ENCODE data around the gene NOL12.

The NOL12 gene

DNA sequence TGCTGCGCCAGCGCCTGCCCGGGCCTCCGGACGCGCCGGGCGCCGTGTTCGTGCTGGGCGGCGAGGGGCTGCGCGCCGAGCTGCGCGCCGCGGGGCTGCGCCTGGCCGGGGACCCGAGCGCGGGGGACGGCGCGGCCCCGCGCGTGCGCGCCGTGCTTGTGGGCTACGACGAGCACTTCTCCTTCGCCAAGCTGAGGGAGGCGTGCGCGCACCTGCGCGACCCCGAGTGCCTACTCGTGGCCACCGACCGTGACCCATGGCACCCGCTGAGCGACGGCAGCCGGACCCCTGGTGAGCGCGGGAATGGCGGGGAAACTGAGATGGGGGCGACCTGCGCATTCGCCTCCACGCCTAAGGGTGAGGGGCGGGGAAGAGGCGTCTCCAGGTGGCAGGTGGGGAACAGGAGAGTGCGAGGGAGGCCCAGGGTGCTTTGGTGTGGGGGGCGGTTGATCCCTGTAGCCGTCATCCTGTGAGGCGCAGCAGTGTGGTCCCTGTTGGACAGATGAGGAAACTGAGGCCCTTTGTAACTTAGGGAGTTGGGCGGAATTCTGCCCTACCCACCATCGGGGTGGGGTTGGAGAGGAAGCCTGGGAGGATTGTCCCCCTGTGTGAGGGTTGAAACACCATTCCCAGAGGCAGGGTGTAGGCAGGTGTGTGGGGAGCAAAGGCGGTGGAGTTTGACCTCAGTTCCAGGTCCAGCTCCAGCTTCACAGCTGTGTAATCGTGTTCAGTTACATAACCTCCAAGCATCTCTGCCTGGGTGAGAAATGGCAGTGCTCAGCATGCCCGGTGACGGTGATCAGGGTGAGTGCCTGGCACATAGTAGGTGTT, 26.9 kb upstream of the NOL12 start:
- DNase-seq (ENCODE audit: low read depth in 2 of 2, low spot score in 1 of 2) = peak in 1 of 2 donors; percentile 18

DNA sequence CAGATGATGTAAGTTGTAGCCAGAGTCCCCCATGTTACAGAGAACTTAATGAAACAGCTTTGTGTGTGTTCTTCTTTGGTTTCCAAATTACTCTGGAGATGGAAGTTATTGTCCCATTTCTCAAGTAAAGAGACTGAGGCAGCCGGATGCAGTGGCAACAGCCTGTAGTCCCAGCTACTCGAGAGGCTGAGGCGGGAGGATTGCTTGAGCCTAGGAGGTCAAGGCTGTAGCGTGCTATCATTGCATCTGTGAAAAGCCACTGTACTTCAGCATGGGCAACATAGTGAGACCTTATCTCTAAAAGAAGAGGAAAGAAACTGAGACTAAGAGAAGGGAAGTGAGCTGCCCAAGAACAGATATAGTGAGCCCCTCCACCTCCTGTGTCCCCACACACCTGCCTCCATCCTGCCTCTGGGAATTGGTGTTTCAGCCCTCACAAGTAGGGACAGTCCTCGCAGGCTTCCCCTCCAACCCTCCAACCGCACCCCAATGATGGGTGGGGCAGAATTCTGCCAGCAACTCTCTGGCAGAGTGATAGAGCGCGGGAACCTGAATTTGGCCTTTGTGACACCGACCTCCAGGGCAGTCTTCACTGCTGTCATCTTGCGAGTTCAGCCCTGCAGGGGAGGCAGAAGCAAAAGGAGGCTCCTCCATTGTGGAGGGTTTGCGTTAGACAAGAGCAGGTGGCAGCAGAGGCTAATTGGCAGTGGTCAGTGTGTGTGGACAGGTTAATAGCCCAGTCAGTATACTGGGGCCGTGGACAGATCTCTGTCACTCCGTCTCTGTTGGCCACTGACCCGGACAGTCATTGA, 26.0 kb upstream of the NOL12 start:
- DNase-seq (ENCODE audit: low read depth in 2 of 2, low spot score in 1 of 2) = no peak

DNA sequence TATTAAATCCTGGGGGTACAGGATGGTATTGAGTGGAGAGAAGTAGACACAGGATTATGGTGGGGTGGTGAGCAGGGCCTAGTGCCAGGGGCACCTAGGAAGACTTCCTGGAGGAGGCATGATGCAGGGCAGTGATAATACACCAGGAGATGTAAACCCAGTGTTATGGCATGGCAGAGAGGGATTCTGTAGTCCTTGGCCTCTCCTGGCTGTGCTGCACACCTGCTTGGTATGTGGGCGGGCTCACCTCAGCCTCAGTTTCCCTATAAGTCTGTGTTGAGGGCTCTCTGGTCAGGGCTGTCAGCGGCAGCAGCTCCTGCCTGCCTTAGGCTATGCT, 25.5 kb upstream of the NOL12 start:
- no peak for DNase-seq (ENCODE audit: low read depth in 2 of 2, low spot score in 1 of 2)

DNA sequence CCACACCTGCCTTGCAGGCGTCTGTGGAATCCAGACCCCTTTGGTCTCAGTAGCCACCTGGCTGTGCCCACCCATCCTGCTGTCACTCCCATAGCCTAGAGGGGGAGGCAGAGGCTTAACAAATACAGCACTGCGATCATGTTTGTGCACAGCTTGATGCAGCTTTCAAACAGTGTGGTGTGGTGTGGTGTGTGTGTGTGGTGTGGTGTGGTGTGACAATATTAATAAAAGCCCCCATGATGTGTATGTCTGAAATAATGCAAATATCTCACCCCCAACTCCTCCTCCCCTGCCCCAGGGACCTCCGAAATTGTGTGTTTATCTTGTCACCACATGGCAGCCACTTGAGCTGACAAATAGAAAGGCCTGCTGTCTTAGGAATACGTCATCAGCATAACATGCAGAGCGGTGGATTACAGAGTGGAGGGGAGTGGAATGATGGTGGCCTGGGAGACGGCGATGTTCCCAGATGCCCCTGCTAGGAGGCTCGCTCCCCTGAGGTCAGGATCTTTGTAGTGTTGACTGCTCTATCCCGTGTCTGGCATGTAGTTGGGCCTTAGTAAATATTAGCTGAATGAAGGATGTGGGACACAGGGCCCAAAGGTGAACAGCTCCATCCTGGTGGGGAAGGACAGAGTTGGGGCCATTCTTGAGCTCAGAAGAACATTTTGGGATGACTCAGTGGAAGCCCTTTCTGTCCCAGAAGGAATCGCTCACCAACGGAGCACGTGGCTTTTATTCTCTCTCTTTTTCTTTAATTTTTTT, 24.8 kb upstream of the NOL12 start:
- DNase-seq (ENCODE audit: low read depth in 2 of 2, low spot score in 1 of 2) = no peak

DNA sequence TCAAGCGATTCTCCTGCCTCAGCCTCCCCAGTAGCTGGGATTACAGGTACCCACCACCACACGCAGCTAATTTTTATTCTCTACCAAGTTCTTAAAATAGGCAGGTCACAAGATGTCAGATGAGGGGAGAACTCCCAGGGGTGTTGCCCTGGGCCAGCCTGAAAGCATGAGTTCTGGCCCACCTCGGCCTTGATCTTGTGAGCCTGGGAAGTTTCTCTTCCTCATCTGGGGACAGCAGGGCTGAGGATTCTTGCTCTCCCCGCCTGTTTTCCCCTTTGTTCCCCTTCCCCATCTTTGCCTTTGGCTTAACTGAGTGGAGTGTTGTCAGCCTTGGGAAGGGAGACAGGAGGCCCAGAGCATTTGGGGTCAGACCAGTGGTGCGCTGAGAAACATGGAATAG, 24.1 kb upstream of the NOL12 start:
- DNase-seq (ENCODE audit: low read depth in 2 of 2, low spot score in 1 of 2) = no peak

DNA sequence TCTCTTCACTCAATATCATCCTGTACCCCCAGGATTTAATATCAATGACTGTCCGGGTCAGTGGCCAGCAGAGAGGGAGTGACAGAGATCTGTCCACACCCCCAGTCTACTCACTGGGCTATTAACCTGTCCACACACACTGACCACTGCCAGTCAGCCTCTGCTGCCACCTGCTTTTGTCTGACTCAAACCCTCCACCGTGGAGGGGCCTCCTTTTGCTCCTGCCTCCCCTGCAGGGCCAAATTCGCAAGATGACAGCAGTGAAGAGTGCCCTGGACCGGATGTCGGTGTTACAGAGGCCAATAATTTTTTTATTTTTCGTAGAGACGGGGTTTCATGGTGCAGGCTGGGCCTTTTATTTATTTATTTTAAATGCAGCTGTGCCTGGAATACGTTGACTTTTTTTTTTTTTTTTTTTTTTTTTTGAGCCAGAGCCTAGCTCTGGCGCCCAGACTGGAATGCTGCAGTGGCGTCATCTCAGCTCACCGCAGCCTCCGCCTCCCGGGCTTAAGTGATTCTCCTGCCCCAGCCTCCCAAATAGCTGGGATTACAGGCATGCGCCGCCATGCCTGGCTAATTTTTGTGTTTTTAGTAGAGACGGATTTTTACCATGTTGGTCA, 22.5 kb upstream of the NOL12 start:
- no peak for DNase-seq (ENCODE audit: low read depth in 2 of 2, low spot score in 1 of 2)

DNA sequence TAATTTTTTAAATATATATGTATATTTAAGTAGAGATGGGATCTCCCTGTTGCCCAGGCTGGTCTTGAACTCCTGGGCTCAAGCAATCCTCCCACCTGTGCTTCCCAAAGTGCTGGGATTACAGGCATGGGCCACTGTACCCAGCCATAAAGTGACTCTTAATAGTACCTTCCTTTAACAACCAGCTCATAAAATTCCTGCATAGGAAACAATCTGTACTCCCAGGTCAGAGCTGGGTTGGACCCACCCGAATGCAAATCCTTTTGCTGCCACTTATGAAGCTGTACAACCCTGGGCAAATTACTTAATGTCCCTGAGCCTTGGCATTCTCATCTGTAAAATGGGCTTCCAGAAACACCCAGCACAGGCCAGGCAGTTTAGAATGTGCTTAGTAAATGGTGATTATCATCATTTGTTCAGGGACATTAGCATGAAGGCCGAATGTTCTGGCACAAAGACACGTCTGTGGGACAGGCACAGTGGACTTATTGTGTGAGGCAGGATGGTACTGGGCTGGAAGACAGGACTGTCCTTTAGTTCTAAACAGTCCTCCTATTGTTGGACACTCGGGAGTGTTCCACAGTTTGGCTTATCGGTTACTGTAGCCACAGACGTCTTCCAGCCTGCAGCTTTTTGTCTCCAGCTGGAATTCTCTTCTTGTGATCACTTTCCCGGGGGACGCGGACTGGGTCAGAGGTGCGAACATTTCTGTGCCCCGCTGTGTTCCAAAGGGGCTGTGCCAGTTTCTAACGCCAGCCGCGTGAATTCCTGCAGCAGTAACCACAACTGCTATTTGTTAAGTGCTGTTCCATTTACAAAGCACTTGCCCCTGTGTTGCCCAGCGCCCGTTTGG, 21.7 kb upstream of the NOL12 start:
- DNase-seq (ENCODE audit: low read depth in 2 of 2, low spot score in 1 of 2) = no peak

DNA sequence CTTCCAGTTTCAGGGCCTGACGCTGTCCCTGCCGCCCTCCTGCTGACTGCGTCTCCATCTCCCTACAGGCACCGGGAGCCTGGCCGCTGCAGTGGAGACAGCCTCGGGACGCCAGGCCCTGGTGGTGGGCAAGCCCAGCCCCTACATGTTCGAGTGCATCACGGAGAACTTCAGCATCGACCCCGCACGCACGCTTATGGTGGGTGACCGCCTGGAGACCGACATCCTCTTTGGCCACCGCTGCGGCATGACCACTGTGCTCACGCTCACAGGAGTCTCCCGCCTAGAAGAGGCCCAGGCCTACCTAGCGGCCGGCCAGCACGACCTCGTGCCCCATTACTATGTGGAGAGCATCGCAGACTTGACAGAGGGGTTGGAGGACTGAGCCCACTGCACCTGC, 20.7 kb upstream of the NOL12 start:
- DNase-seq (ENCODE audit: low read depth in 2 of 2, low spot score in 1 of 2) = no peak

DNA sequence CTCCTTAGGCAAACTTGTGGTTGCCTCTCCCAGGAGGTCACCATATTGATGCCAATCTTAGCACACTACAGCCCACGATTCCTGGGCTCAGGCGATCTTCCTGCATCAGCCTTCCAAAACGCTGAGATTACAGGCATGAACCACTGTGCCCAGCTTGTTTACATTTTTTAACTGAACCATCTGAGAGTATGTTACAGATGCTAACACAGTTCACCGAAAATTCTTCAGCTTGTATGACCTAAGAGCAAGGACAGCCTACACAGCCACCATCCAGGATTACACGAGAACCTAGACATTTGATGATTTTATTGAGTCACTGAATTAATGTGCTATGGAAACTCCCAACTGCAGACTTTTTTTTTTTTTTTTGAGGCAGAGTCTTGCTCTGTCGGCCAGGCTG, 16.6 kb upstream of the NOL12 start:
- no peak for DNase-seq (ENCODE audit: low read depth in 2 of 2, low spot score in 1 of 2)

DNA sequence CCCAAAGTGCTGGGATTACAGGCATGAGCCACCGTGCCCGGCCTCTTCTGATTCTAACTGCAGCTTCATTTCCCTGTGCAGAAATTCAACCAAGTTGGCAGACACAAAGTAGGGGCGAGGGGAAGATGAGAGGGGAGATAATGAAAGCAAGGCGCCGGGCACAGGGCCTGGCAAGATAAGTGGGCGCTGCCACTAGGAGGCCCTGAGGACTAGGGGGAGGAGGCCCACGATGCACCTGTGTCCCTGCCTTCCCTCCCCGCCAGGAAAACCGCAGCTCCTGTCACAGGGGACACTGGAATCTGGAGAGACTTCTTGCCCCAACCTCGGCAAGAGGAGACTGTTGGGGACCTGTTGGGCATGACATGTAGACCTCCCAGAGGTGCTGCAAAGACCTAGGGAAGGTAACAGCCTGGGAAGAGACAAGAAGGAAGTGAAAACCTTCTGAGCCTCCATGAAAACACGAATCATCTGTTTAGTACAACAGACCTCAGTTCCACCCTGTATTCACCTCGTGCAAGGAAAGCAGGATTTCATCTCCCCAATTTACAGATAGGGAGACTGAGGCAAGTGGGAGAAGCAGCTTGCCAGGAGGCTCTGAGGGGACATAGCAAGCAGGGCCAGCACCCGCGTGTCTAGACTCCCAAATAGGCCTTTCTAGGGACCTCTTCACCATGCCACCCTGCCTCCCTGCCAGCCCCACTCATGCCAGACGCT, 13.8 kb upstream of the NOL12 start:
- DNase-seq (ENCODE audit: low read depth in 2 of 2, low spot score in 1 of 2) = no peak

DNA sequence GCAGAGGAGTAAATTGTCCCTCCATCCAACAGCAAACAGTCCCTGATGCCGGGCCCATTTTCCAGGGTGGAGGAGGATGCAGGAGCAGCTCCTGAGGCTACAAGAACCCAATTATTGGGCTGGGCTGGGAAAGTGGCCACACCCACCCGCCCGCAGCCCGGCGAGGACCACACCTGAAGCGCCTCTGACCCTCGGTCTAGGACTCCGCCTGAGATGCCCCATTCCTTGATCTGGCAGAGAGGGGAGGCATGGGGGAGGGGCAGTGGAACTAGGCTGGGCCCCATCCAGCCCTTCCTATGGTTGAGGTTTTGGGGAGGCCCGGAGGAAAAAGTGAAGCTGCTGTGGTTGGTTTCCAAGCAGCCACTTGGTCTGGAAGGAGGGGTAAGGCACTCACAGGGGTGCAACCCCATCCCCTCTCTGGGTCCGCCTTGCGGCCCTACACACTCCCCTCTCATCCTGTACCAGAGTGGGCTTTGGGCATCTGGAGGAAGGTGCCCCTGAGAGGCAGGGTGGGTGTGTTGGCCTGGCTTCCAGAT, 13.2 kb upstream of the NOL12 start:
- DNase-seq (ENCODE audit: low read depth in 2 of 2, low spot score in 1 of 2) = no peak

DNA sequence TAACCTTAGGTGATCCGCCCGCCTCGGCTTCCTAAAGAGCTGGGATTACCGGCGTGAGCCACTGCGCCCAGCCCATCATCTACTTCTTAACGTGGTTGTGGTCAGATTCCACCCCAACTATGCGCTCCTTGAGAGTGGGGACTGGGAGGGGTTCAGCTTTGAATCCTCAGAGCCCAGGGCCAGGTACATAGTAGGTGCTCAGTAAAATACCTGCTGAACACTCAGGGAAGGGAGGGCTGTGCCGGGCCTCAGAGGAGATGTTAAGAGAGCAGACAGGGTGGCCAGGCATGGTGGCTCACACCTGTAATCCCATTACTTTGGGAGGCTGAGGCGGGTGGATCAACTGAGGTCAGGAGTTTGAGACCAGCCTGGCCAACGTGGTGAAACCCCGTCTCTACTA, 11.9 kb upstream of the NOL12 start:
- DNase-seq (ENCODE audit: low read depth in 2 of 2, low spot score in 1 of 2) = no peak

DNA sequence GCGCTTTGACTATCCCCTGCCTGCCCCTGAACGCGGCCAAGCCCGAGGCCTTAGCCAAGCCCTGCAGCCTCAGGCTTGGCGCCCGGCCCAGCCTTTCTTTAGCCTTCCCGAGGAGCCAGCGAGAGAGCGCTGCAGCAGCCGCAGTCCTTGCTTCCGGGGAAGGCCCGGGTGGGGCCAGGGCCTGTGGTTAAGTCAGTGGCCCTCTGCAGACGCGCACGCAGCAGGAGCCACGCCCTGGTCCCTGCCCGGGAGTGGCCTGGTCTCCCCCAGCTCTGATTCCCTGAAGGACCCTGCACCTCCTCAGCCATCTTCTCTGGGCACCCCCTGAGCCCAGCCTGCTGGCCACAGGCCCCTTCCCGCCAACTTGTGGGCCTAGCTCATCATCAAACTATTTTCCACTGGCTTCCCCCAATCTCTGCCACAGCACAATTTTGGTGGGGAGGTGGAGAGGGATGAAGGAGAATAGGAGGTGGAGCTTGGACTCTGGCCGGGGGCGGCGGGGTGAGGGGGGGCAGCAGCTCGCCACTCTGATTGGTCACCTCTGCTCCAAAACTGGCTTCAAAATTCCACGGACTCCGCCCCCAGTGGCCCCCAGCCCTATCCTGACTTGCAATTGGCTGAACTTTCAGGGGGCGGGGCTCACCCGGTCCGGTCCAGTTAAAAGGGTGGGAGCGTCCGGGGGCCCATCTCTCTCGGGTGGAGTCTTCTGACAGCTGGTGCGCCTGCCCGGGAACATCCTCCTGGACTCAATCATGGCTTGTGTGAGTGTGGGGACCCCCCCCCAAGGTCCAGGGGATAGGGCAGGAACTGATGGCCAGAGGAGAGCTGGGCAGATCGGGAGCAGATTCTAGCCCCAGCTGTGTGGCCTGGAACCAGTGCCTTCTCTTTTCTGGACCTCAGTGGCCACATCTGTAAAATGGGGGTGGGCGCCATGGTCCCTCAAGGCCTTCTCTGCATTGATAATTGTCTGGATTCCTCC, 10.9 kb upstream of the NOL12 start, which contains the start of gene LGALS1:
LGALS1 (plus strand) TSS at position 686 of the 979 bp plus-strand sequence; CDS start at position 753, 67 bp downstream.
- DNase-seq (ENCODE audit: low read depth in 2 of 2, low spot score in 1 of 2) = peak in 1 of 2 donors; percentile 34

DNA sequence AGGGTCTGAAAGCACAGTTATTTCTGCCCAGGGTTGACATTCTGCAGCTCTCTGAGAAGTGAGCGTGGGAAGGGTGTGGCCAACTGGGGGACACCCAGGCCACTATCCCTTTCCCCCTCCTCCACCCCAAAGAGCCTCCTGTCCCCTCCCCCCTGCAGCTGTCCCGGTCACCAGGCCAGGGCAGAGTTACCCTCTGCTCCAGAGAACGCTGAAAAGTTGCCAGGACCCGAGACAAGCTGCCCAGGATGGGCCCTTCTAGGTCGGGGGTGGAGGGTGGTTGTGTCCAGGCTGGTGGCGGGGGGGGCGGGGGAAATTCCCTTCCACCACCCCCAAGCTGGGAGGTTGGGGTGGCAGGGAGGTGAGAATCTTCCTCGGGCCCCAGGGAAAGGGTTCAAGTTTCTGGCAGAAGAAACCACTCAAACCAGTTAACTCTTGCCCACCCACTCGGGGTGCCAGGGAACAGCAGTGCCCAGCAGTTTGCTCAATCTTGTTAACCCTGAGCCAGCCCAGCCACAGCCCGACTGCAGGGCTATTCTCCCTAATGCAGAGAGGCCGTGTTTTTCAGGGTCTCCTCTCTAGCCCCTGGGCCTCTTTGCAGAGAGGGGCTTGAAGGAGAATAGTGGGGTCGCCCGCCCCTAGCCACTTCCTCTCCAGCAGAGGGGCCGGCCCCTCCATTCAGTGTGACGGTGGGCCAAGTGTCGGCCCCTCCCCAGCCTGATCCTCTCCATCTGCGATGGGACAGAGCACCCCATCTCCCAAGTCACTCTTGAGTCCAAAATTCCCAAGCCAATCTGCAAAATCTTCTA, 10.0 kb upstream of the NOL12 start:
- peak in 1 of 2 donors; percentile 29 for DNase-seq (ENCODE audit: low read depth in 2 of 2, low spot score in 1 of 2)

DNA sequence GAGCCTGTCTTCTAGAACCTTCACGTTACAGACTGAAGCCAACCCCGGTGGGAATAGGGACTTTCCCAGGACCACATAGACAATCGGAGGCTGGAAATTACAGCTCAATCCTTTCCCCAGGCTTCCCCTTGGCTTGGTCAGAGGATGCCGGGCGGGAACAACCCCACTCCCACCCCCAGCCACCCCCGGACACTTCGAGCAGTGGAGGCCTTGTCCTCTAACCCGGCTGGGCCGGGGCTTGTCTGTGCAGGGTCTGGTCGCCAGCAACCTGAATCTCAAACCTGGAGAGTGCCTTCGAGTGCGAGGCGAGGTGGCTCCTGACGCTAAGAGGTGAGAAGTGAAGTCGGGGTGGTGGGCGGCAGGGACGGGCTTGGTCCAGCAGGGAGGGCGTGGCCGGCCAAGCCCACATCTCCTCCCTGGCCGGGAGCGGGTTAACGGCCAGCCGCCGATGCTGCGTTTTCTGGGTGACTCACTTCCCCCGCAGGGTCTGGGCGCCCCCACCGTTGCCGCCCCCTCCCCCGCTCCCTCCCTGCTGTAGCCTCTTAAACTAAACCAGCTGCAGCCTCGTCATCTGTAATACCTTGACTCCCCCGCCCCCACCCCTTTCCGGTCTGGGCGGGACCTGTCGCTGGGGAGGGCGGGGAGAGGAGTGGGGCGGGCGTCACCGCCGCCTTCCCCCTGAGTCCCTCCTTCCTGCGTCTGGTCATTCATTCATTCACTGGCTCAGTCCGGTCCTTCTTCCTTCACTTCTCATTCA, 9.2 kb upstream of the NOL12 start:
- peak; percentile 89 to 92 for DNase-seq (ENCODE audit: low read depth in 2 of 2, low spot score in 1 of 2)

DNA sequence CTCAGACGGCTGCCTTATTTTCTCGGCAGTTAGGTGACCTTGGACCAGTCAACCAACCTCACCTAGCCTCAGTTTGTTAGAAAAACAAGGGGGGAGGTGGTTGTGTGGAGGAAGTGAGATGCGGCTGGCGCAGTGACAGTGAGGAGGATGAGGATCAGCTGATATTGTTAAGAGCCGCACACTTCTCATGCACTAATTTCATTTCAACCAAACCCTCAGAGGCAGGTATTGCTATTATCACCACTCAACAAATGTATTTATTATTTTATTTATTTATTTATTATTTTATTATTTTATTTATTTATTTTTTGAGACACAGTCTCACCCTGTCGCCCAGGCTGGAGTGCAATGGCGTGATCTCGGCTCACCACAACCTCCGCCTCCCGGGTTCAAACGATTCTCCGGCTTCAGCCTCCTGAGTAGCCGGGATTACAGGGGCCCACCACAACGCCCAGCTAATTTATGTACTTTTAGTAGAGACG, 8.6 kb upstream of the NOL12 start:
- no peak for DNase-seq (ENCODE audit: low read depth in 2 of 2, low spot score in 1 of 2)

Measured in stimulated activated CD8-positive, alpha-beta memory T cell treated with anti-CD3 and anti-CD28 coated beads, Interleukin-4, amount 100 ng/mL, for 4 hours (primary cell).